Karpas-422 (cell line): ENCODE results near the gene NTN5. TPM values are rescaled to one million over a fixed set of nuclear protein-coding genes. Genes with fewer than 3 reads are reported as not detected.
"Not testable (repeated sequence)": the region's sequence is repeated elsewhere in the genome, so short reads cannot be mapped to it uniquely, and the experiment has no call there.

Experiments used
- DNase-seq: peaks from one replicate; pipeline ENCODE4 v3.0.0-alpha.2; 2015
- H2AFZ ChIP-seq: fragments of 200-600 bp; sonication (generic); 2 replicates; pipeline ENCODE4 v1.6.1; 2014; ENCODE audit warnings: antibody characterized with exemption, low read length, mixed read lengths
- H3K27ac ChIP-seq: fragments of 200-600 bp; sonication (generic); 2 replicates; pipeline ENCODE4 v1.5.1; 2014; ENCODE audit warnings: mild to moderate bottlenecking, low read length, moderate library complexity
- H3K27me3 ChIP-seq: fragments of 200-600 bp; sonication (generic); 2 replicates; pipeline ENCODE4 v1.6.1; 2014; ENCODE audit warnings: low read length, mixed read lengths
- H3K36me3 ChIP-seq: fragments of 200-600 bp; sonication (generic); 2 replicates; pipeline ENCODE4 v1.6.1; 2014; ENCODE audit warnings: low read length, mixed read lengths; ENCODE audit not compliant: insufficient read depth
- H3K4me1 ChIP-seq: fragments of 200-600 bp; sonication (generic); 2 replicates; pipeline ENCODE4 v1.6.1; 2014; ENCODE audit warnings: mild to moderate bottlenecking, low read length, mixed read lengths
- H3K4me2 ChIP-seq: fragments of 200-600 bp; sonication (generic); 2 replicates; pipeline ENCODE4 v1.6.1; 2014; ENCODE audit warnings: low read length, low read depth, mild to moderate bottlenecking; ENCODE audit not compliant: poor library complexity, severe bottlenecking
- H3K4me3 ChIP-seq: fragments of 200-600 bp; sonication (generic); 2 replicates; pipeline ENCODE4 v1.5.1; 2014; ENCODE audit warnings: mild to moderate bottlenecking, antibody characterized with exemption, low read length, mixed read lengths
- H3K79me2 ChIP-seq: fragments of 200-600 bp; sonication (generic); 2 replicates; pipeline ENCODE4 v1.6.1; 2014; ENCODE audit warnings: mild to moderate bottlenecking, low read length, mixed read lengths
- H3K9ac ChIP-seq: fragments of 200-600 bp; sonication (generic); 2 replicates; pipeline ENCODE4 v1.6.0; 2014; ENCODE audit warnings: low read length
- H3K9me2 ChIP-seq: fragments of 200-600 bp; sonication (generic), shearing (Covaris generic); replicated peaks from 2 replicates; pipeline ENCODE4 v1.6.0; 2014; ENCODE audit warnings: mild to moderate bottlenecking, low read length, moderate library complexity; ENCODE audit not compliant: insufficient read depth
- H3K9me3 ChIP-seq: fragments of 300-700, 200-600 bp; sonication (generic); 2 replicates; pipeline ENCODE4 v1.6.1; 2014; ENCODE audit warnings: low read length, mixed read lengths
- H4K20me1 ChIP-seq: fragments of 200-600 bp; sonication (generic); 2 replicates; pipeline ENCODE4 v1.6.1; 2014; ENCODE audit warnings: mild to moderate bottlenecking, antibody characterized with exemption, low read length, low read depth; ENCODE audit not compliant: insufficient read depth
- total RNA-seq: library from RNA; depleted of rRNA; stranded (reverse); fragments of >200 nt; shearing (Covaris generic); gene quantifications from 2 replicates; pipeline ENCODE4 v1.2.3, GENCODE V29; 2014; ENCODE audit warnings: low replicate concordance

Gene NTN5
- total RNA-seq, 1 experiment from 2014 or later = not detected

- H3K27ac ChIP-seq = no peak overlapping the region
- no peak overlapping the region for H3K4me2 ChIP-seq
- H3K4me1 ChIP-seq = peaks cover 5% of the 10 kb centered on the region
- H3K27me3 ChIP-seq = no peaks in the 10 kb centered on the region
- no peak overlapping the region for H3K9ac ChIP-seq
- no peak overlapping the region for H2AFZ ChIP-seq
- peak; percentile 79 for DNase-seq
- no peak overlapping the region for H3K4me3 ChIP-seq
- no peaks in the 10 kb centered on the region for H3K79me2 ChIP-seq
- no peaks in the 10 kb centered on the region for H3K36me3 ChIP-seq
- no peaks in the 10 kb centered on the region for H3K9me2 ChIP-seq
- no peaks in the 10 kb centered on the region for H4K20me1 ChIP-seq
- H3K9me3 ChIP-seq = no peaks in the 10 kb centered on the region
Measured at GRCh38 chr19:48659768-48660167, 13.0 kb downstream of the NTN5 start.

- DNase-seq = no peak
- no peaks in the 10 kb centered on the region for H3K9me3 ChIP-seq
Measured at GRCh38 chr19:48658483-48658882, 14.3 kb downstream of the NTN5 start.

GRCh38 chr19:48657828-48658227 lies 15.0 kb downstream of the NTN5 start:
- H3K4me2 ChIP-seq, H3K4me1 ChIP-seq, H3K27me3 ChIP-seq, H3K9me2 ChIP-seq, H3K27ac ChIP-seq, DNase-seq, H2AFZ ChIP-seq, H3K9me3 ChIP-seq, H3K36me3 ChIP-seq, H3K9ac ChIP-seq, H3K79me2 ChIP-seq, H4K20me1 ChIP-seq, H3K4me3 ChIP-seq: not testable (repeated sequence)

More at GRCh38 chr19:48658483-48658882, 14.3 kb downstream of the NTN5 start:
- peaks cover 5% of the 10 kb centered on the region for H3K4me1 ChIP-seq
- no peaks in the 10 kb centered on the region for H3K27me3 ChIP-seq
- no peak overlapping the region for H3K9ac ChIP-seq
- H3K4me2 ChIP-seq = no peak overlapping the region
- H3K4me3 ChIP-seq = no peak overlapping the region
- H4K20me1 ChIP-seq = no peaks in the 10 kb centered on the region
- no peak overlapping the region for H3K27ac ChIP-seq
- H3K36me3 ChIP-seq = no peaks in the 10 kb centered on the region
- H3K9me2 ChIP-seq = no peaks in the 10 kb centered on the region
- no peak overlapping the region for H2AFZ ChIP-seq
- H3K79me2 ChIP-seq = no peaks in the 10 kb centered on the region

GRCh38 chr19:48656840-48657474 lies 15.9 kb downstream of the NTN5 start:
- H3K27ac ChIP-seq = no peak overlapping the region
- H3K9me3 ChIP-seq = no peaks in the 10 kb centered on the region
- DNase-seq = no peak
- H3K27me3 ChIP-seq = no peaks in the 10 kb centered on the region
- H3K36me3 ChIP-seq = no peaks in the 10 kb centered on the region
- H3K4me2 ChIP-seq = no peak overlapping the region
- H2AFZ ChIP-seq = no peak overlapping the region
- H3K9ac ChIP-seq = no peak overlapping the region
- no peak overlapping the region for H3K4me3 ChIP-seq
- peaks cover 5% of the 10 kb centered on the region for H3K4me1 ChIP-seq
- no peaks in the 10 kb centered on the region for H4K20me1 ChIP-seq
- H3K9me2 ChIP-seq = no peaks in the 10 kb centered on the region
- H3K79me2 ChIP-seq = no peaks in the 10 kb centered on the region

GRCh38 chr19:48654299-48655059 lies 18.3 kb downstream of the NTN5 start:
- Histone ChIP-seq H3K4me3 (no peak overlapping the region), H3K27me3 (no peaks in the 10 kb centered on the region), H3K27ac (no peak overlapping the region), H3K4me2 (no peak overlapping the region), H3K4me1 (no peaks in the 10 kb centered on the region), H3K9me2 (no peaks in the 10 kb centered on the region), H3K9me3 (no peaks in the 10 kb centered on the region), H4K20me1 (no peaks in the 10 kb centered on the region), H3K36me3 (no peaks in the 10 kb centered on the region), H3K9ac (no peak overlapping the region), H3K79me2 (no peaks in the 10 kb centered on the region), H2AFZ (no peak overlapping the region)
- DNase-seq = no peak

- Histone ChIP-seq H3K36me3 (no peaks in the 10 kb centered on the region), H3K4me2 (no peak overlapping the region)
Measured at GRCh38 chr19:48651683-48652048, 21.2 kb downstream of the NTN5 start.

GRCh38 chr19:48650974-48651682 lies 21.7 kb downstream of the NTN5 start:
- H3K9me3 ChIP-seq = no peaks in the 10 kb centered on the region
- H3K4me1 ChIP-seq = peaks cover 3% of the 10 kb centered on the region
- no peaks in the 10 kb centered on the region for H3K36me3 ChIP-seq
- no peaks in the 10 kb centered on the region for H3K9me2 ChIP-seq
- no peaks in the 10 kb centered on the region for H3K79me2 ChIP-seq
- no peak overlapping the region for H3K9ac ChIP-seq
- no peak for DNase-seq
- H3K4me3 ChIP-seq = no peak overlapping the region
- no peaks in the 10 kb centered on the region for H3K27me3 ChIP-seq
- H4K20me1 ChIP-seq = no peaks in the 10 kb centered on the region
- H3K27ac ChIP-seq = no peak overlapping the region
- no peak overlapping the region for H3K4me2 ChIP-seq
- H2AFZ ChIP-seq = no peak overlapping the region

More at GRCh38 chr19:48651683-48652048, 21.2 kb downstream of the NTN5 start:
- H3K79me2 ChIP-seq = no peaks in the 10 kb centered on the region
- no peaks in the 10 kb centered on the region for H3K9me2 ChIP-seq
- no peak overlapping the region for H3K4me3 ChIP-seq
- DNase-seq = no peak
- H2AFZ ChIP-seq = no peak overlapping the region
- no peaks in the 10 kb centered on the region for H3K9me3 ChIP-seq
- no peaks in the 10 kb centered on the region for H4K20me1 ChIP-seq
- H3K27me3 ChIP-seq = no peaks in the 10 kb centered on the region
- H3K4me1 ChIP-seq = no peaks in the 10 kb centered on the region
- H3K27ac ChIP-seq = no peak overlapping the region
- no peak overlapping the region for H3K9ac ChIP-seq

- Histone ChIP-seq H3K79me2 (no peaks in the 10 kb centered on the region), H3K36me3 (no peaks in the 10 kb centered on the region), H3K9me2 (no peaks in the 10 kb centered on the region), H4K20me1 (no peaks in the 10 kb centered on the region), H3K9me3 (no peaks in the 10 kb centered on the region), H3K4me2 (no peak overlapping the region), H3K27ac (no peak overlapping the region), H3K4me3 (no peak overlapping the region), H2AFZ (no peak overlapping the region), H3K9ac (no peak overlapping the region), H3K4me1 (peaks cover 14% of the 10 kb centered on the region), H3K27me3 (no peaks in the 10 kb centered on the region)
- no peak for DNase-seq
Measured at GRCh38 chr19:48648134-48648533, 24.7 kb downstream of the NTN5 start.
